ENCODE results near the gene DBNDD1.
"Not testable (repeated sequence)": the region's sequence is repeated elsewhere in the genome, so short reads cannot be mapped to it uniquely, and the experiment has no call there.

DBNDD1 gene

DNA sequence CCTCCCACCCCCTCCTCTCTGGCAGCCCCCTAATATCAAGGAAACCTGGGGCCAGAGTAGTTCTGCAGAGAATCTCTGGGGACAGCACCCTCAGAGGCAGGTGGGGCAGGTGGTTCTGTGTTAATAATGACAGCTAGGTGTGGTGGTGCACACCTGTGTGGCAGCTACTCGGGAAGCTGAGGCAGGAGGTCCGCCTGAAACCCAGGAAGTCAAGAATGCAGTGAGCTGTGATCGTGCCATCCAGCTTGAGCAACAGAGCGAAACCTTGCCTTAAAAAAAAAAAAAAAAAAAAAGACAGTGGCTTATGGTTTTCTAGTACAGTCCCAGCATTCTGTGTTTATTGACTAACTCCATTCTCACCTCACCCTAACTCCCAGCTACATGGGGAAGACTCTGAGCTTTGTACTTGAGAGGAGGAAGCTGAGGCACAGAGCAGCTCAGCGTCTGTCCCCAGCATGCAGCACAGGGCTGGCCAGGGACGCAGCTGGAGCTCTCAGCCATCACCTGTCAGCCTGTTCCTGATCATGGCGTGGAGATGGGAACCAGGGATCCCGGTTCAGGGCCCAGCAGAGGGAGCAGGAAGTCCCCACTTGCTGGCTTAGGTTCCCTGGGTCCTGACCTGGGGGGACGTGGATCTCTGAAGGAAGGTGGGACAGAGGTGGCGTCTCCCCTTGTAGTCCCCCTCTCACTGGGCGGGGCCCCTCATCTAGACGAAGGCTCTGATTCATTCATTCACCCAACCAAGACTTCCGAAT, 6.1 kb downstream of the DBNDD1 start:
- no peak for DNase-seq (ENCODE audit: extremely low spot score)
- ChIA-PET POLR2A (no interaction called here), CTCF (interaction anchor here (1.1 to 1.2 kb wide), 2 partner anchors 14 to 69 kb away, joined by 3 read pairs; no protein-coding TSS in a partner anchor)
- no peak for TF ChIP-seq CTCF (IDR thresholded peaks at IDR 0.05; ENCODE audit: control extremely low read depth, extremely low read depth, low read depth, missing control alignments)

GRCh38 chr16:90011908-90012501, 7.3 kb downstream of the DBNDD1 start:
- ChIA-PET CTCF (no interaction called here), POLR2A (no interaction called here)
- DNase-seq (ENCODE audit: extremely low spot score), result no peak
- TF ChIP-seq CTCF (IDR thresholded peaks at IDR 0.05; ENCODE audit: control extremely low read depth, extremely low read depth, low read depth, missing control alignments), result no peak

- ChIA-PET CTCF (no interaction called here), POLR2A (no interaction called here)
- no peak for TF ChIP-seq CTCF (IDR thresholded peaks at IDR 0.05; ENCODE audit: control extremely low read depth, extremely low read depth, low read depth, missing control alignments)
- DNase-seq (ENCODE audit: extremely low spot score), result no peak
Measured at GRCh38 chr16:90011508-90011819, 7.8 kb downstream of the DBNDD1 start.

- DNase-seq (ENCODE audit: extremely low spot score), result no peak
- CTCF ChIA-PET, result interaction anchor here (0.8 to 0.9 kb wide), 2 partner anchors 10 to 11 kb away, joined by 3 read pairs; no protein-coding TSS in a partner anchor
- POLR2A ChIA-PET, result no interaction called here
- no peak for TF ChIP-seq CTCF (IDR thresholded peaks at IDR 0.05; ENCODE audit: control extremely low read depth, extremely low read depth, low read depth, missing control alignments)
Measured at GRCh38 chr16:90010676-90011507, 8.4 kb downstream of the DBNDD1 start.

- POLR2A ChIA-PET, result no interaction called here
- no peak for TF ChIP-seq CTCF (IDR thresholded peaks at IDR 0.05; ENCODE audit: control extremely low read depth, extremely low read depth, low read depth, missing control alignments)
- CTCF ChIA-PET, result interaction anchor here (1.1 to 1.9 kb wide), 4 partner anchors 10 to 215 kb away, joined by 3 to 9 read pairs (median 6); partner anchors contain the start of gene DBNDD1
- no peak for DNase-seq (ENCODE audit: extremely low spot score)
Measured at GRCh38 chr16:90009172-90009899, 9.9 kb downstream of the DBNDD1 start.

GRCh38 chr16:90008708-90009145, 10.5 kb downstream of the DBNDD1 start:
- ChIA-PET POLR2A (no interaction called here), CTCF (interaction anchor here (1.1 to 1.9 kb wide), 4 partner anchors 10 to 215 kb away, joined by 3 to 9 read pairs (median 6); partner anchors contain the start of gene DBNDD1)
- DNase-seq (ENCODE audit: extremely low spot score), result peak; percentile 75

GRCh38 chr16:90007635-90008234, 11.5 kb downstream of the DBNDD1 start:
- DNase-seq (ENCODE audit: extremely low spot score); CTCF ChIA-PET; POLR2A ChIA-PET: not testable (repeated sequence)

More at GRCh38 chr16:90008708-90009145, 10.5 kb downstream of the DBNDD1 start:
- TF ChIP-seq CTCF (IDR thresholded peaks at IDR 0.05; ENCODE audit: control extremely low read depth, extremely low read depth, low read depth, missing control alignments), result no peak
